Measurements from ENCODE around the gene TMEM167A.

DNA sequence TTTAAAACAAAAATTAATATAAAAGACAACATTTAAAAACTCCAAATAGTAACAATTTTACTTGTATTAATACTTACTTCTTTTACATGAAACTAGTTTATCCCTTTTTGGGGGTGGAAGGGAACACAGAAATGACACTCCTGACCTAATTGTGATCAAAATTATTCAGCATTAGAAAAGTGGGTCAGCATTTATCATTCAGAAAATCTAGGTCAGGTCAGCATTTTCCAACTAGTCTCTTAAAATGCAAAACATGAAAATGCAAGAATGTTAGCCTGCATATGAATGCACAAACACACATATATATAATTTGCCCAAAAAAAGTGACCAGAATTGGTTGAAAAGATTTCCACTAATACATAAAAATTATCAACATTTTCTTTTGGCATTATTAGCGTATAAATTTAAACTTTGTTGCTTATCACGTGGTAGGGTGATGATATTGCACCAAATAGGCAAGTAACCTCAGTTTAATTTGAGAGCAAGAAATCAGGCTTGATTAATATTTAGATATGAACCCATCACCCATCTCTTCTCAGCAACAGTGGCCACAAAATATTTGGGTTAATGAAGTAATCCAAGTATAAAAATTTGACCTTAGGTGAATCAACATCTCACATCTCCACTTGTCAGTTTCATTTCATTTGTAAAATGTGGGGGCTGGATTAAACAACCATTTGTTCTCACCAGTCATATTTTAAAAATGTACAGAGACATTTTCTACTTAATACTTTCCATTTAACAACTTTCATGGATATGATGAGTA, 5.7 kb downstream of the TMEM167A start:
- TF ChIP-seq POLR2A (IDR thresholded peaks at IDR 0.05) = no peak
- TF ChIP-seq, protein P1, sequence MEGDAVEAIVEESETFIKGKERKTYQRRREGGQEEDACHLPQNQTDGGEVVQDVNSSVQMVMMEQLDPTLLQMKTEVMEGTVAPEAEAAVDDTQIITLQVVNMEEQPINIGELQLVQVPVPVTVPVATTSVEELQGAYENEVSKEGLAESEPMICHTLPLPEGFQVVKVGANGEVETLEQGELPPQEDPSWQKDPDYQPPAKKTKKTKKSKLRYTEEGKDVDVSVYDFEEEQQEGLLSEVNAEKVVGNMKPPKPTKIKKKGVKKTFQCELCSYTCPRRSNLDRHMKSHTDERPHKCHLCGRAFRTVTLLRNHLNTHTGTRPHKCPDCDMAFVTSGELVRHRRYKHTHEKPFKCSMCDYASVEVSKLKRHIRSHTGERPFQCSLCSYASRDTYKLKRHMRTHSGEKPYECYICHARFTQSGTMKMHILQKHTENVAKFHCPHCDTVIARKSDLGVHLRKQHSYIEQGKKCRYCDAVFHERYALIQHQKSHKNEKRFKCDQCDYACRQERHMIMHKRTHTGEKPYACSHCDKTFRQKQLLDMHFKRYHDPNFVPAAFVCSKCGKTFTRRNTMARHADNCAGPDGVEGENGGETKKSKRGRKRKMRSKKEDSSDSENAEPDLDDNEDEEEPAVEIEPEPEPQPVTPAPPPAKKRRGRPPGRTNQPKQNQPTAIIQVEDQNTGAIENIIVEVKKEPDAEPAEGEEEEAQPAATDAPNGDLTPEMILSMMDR (IDR thresholded peaks at IDR 0.05 in 8 of 11, conservative IDR thresholded peaks at IDR 0.05 in 3 of 11) = no peak

Measured in spleen (tissue), 7 donors.